Lung (tissue), 12 donors: ENCODE measurements around the gene OR7G3. TPM values are rescaled to one million over a fixed set of nuclear protein-coding genes. Genes with fewer than 3 reads are reported as not detected.

Source experiments
- ATAC-seq: fragments of 200-7000 bp; cut with Tn5 transposase; one replicate; pipeline ENCODE4 v1.9.1; 2020; ENCODE audit warnings: moderate number of reproducible peaks; ENCODE audit not compliant: insufficient read depth, low FRiP score
- DNase-seq, 3 donors: peaks; one replicate each; pipeline ENCODE4 v3.0.0-alpha.2; 2013 to 2017
- H3K27ac ChIP-seq, 2 donors: one replicate each; pipeline ENCODE4 v1.5.1; 2013; ENCODE audit warnings: mild to moderate bottlenecking in 2 of 2, moderate library complexity in 2 of 2, control low read depth in 1 of 2, inconsistent platforms in 1 of 2, low read depth in 1 of 2, low read length in 1 of 2
- H3K27me3 ChIP-seq, 3 donors: one replicate each; pipeline ENCODE4 v1.5.1; 2013; ENCODE audit warnings: low read length in 2 of 3; ENCODE audit not compliant: control insufficient read depth in 3 of 3, insufficient read depth in 3 of 3
- H3K36me3 ChIP-seq, 4 donors: one replicate each; pipeline ENCODE4 v1.5.1; 2013; ENCODE audit warnings: low read length in 4 of 4, mild to moderate bottlenecking in 1 of 4, moderate library complexity in 1 of 4; ENCODE audit not compliant: control insufficient read depth in 4 of 4, insufficient read depth in 4 of 4
- H3K4me1 ChIP-seq, 5 donors: one replicate each; pipeline ENCODE4 v1.5.1; 2013; ENCODE audit warnings: low read length in 5 of 5, mild to moderate bottlenecking in 2 of 5, moderate library complexity in 1 of 5; ENCODE audit not compliant: control insufficient read depth in 5 of 5, insufficient read depth in 5 of 5
- H3K4me3 ChIP-seq: one replicate; pipeline ENCODE4 v1.5.1; 2013; ENCODE audit warnings: mild to moderate bottlenecking, control low read depth, moderate library complexity
- H3K9ac ChIP-seq, 2 donors: one replicate each; pipeline ENCODE4 v1.5.1; 2013; ENCODE audit warnings: low read length in 2 of 2, control low read depth in 1 of 2; ENCODE audit not compliant: insufficient read depth in 1 of 2
- H3K9me3 ChIP-seq, 4 donors: one replicate each; pipeline ENCODE4 v1.5.1; 2013; ENCODE audit warnings: low read length in 3 of 4, mild to moderate bottlenecking in 1 of 4, moderate library complexity in 1 of 4; ENCODE audit not compliant: control insufficient read depth in 4 of 4, insufficient read depth in 3 of 4
- CTCF ChIP-seq: IDR thresholded peaks from 2 replicates; pipeline ENCODE4 v1.5.1; 2012; ENCODE audit warnings: mild to moderate bottlenecking; ENCODE audit errors: control extremely low read depth, extremely low read depth
- WGBS, 2 donors: extraction: QIAGEN DNeasy Blood & Tissue Kit; methylation state at CpG; one replicate each; pipeline ENCODE4 v1.1.7; 2013; 5-methylcytosine and 5-hydroxymethylcytosine counted together
- polyA plus RNA-seq, 2 donors: library from polyadenylated mRNA; stranded (reverse); fragments of 200-250 nt; gene quantifications; one replicate each; pipeline ENCODE4 v1.2.1, GENCODE V29; 2013
- total RNA-seq, 2 donors: library from RNA; depleted of rRNA in 1 of 2; stranded (reverse); fragments of >200 nt in 1 of 2; gene quantifications; one replicate each; pipeline ENCODE4 v1.2.1, GENCODE V29; 2014 to 2021
- donor health status: control.
- donor health status: control.
- donor health status: Bipolar disorder and iron deficiency.
- donor health status: healthy.
- donor health status: DM: yes; HTN: yes; CAD: no.

The OR7G3 gene
- total and polyA plus RNA-seq, 4 donors, result not detected

GRCh38 chr19:9109959-9110358 lies 16.8 kb downstream of the OR7G3 start:
- Histone ChIP-seq H3K9ac (no peak overlapping the region), H3K9me3 (peaks cover 0 to 2% (median 0%) of the 10 kb centered on the region in 4 donors), H3K36me3 (no peaks in the 10 kb centered on the region), H3K4me1 (no peaks in the 10 kb centered on the region), H3K27ac (no peak overlapping the region), H3K27me3 (no peaks in the 10 kb centered on the region), H3K4me3 (no peak overlapping the region)
- TF ChIP-seq CTCF, result no peak
- DNase-seq (no peak), ATAC-seq (no peak)
- 71 to 79% methylated on average over 2 of the region's 2 CpGs for WGBS, 2 donors

GRCh38 chr19:9107375-9107774 lies 19.4 kb downstream of the OR7G3 start, which contains the start of gene OR7G2:
Gene OR7G2, minus strand, starts transcription at chr19:9107475. Its CDS starts 4,232 bp downstream, at chr19:9103243.
- no peak for TF ChIP-seq CTCF

GRCh38 chr19:9086761-9087160 lies 40.0 kb downstream of the OR7G3 start, which contains the start of gene OR1M1:
Gene OR1M1, plus strand, starts transcription at chr19:9087061. Its CDS starts 6,184 bp downstream, at chr19:9093245.
- Histone ChIP-seq H3K4me1 (no peaks in the 10 kb centered on the region), H3K4me3 (no peak within 1 kb of the TSS), H3K9ac (no peak within 1 kb of the TSS), H3K27me3 (no peaks in the 10 kb centered on the region), H3K36me3 (no peaks in the 10 kb centered on the region), H3K27ac (no peak within 1 kb of the TSS), H3K9me3 (no peaks in the 10 kb centered on the region)
- WGBS, 2 donors, result 58 to 62% methylated on average over 2 of the region's 2 CpGs
- no peak for DNase-seq
- ATAC-seq, result no peak
- TF ChIP-seq CTCF, result no peak

More at GRCh38 chr19:9107375-9107774, 19.4 kb downstream of the OR7G3 start, which contains the start of gene OR7G2:
- Histone ChIP-seq H3K27me3 (no peaks in the 10 kb centered on the region), H3K4me1 (no peaks in the 10 kb centered on the region), H3K36me3 (no peaks in the 10 kb centered on the region), H3K27ac (no peak within 1 kb of the TSS), H3K9ac (no peak within 1 kb of the TSS), H3K4me3 (no peak within 1 kb of the TSS), H3K9me3 (peaks cover 0 to 4% (median 0%) of the 10 kb centered on the region in 4 donors)
- ATAC-seq, result no peak
- 66 to 77% methylated on average over 8 of the region's 8 CpGs for WGBS, 2 donors
- no peak for DNase-seq

- WGBS, 2 donors, result 74 to 80% methylated on average over 4 of the region's 4 CpGs
Measured at GRCh38 chr19:9078651-9079050, 48.1 kb downstream of the OR7G3 start.

More at GRCh38 chr19:9078651-9079050, 48.1 kb downstream of the OR7G3 start:
- Histone ChIP-seq H3K4me1 (peaks cover 0 to 11% (median 4%) of the 10 kb centered on the region in 5 donors), H3K9me3 (no peaks in the 10 kb centered on the region), H3K4me3 (no peak overlapping the region), H3K27me3 (no peaks in the 10 kb centered on the region), H3K9ac (no peak overlapping the region), H3K36me3 (no peaks in the 10 kb centered on the region), H3K27ac (no peak overlapping the region)
- DNase-seq, result no peak
- TF ChIP-seq CTCF, result no peak
- no peak for ATAC-seq
